Subcutaneous adipose tissue (tissue), 4 donors: Measurements from ENCODE around the gene ATP8A1. TPM values are rescaled to one million over a fixed set of nuclear protein-coding genes. Genes with fewer than 3 reads are reported as not detected.

Experiments
- CTCF ChIP-seq: fragments of 450-650 bp; IDR thresholded peaks from one replicate; pipeline ENCODE4 v1.5.1; 2016; ENCODE audit warnings: low read depth, mild to moderate bottlenecking, control low read depth, antibody characterized with exemption, moderate library complexity
- total RNA-seq, 4 donors: library from RNA; depleted of rRNA; stranded (reverse); fragments of >200 nt; gene quantifications; one replicate each; pipeline ENCODE4 v1.1.0, GENCODE V29; 2016

Gene ATP8A1
- total RNA-seq, 4 donors from 2014 or later: 17.6 to 38.5 (median 21.0) TPM

GRCh38 chr4:42474406-42474805 is 182.5 kb downstream of the ATP8A1 start:
- no peak for TF ChIP-seq CTCF

GRCh38 chr4:42473071-42473684 is 183.7 kb downstream of the ATP8A1 start:
- no peak for TF ChIP-seq CTCF

DNA sequence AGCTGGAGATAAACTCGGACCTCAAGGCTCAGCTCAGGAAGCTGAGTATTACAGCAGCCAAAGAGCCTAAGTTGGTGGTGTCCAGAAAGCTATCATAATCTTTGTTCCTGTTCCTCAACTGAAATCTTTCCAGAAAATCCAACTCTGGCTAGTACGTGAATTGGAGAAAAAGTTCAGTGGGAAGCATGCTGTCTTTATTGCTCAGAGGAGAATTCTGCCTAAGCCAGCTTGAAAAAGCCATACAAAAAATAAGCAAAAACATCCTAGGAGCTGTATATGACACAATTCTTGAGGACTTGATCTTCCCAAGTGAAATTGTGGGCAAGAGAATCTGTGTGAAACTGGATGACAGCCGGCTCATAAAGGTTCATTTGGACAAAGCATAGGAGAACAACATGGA is 185.0 kb downstream of the ATP8A1 start:
- no peak for TF ChIP-seq CTCF

DNA sequence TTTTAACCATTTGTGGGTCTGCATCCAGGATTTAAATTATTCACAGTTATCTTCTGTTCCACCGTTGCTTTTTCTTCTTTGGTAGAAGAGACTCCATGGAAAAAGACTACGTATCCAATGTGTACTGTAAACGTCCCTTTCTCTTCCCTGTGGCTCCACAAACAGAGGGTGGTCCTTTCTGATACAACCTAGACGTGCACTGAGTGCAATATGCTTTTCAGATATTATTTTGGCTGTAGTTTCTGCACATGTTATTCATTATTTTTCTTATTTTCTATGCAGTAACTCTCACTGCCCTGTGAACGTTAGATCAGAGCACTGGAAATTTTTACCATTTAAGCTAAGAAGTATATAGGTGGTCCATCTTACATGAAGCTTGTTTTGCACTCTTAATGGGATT is 186.9 kb downstream of the ATP8A1 start:
- TF ChIP-seq CTCF: no peak

DNA sequence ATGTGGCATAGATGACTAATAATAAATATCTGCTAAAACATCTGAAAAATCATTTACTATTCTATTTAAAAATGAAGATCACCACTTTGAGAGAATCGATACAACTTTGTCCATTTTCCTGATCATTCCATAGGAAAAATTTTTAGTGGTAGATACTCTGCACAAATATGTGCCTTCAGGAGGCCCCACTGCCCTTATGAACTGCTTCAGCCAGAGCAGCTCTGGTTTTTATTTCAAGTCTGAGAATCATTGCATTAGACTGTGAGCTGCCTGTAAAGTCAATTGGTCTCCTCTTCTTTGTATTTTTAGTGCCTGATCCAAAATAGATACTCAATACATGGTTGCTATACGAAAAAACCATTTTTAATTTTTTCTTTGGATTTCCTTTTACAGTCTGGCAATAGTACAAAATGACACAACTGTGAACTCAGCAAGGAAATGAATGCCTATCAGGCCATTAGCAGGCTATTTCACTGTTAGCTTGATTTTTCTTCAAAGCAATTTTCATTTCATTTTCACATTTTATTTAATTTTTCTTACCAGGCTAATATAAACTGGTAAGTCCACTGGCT is 190.5 kb downstream of the ATP8A1 start:
- TF ChIP-seq CTCF: no peak

GRCh38 chr4:42464550-42465094 is 192.3 kb downstream of the ATP8A1 start:
- no peak for TF ChIP-seq CTCF

DNA sequence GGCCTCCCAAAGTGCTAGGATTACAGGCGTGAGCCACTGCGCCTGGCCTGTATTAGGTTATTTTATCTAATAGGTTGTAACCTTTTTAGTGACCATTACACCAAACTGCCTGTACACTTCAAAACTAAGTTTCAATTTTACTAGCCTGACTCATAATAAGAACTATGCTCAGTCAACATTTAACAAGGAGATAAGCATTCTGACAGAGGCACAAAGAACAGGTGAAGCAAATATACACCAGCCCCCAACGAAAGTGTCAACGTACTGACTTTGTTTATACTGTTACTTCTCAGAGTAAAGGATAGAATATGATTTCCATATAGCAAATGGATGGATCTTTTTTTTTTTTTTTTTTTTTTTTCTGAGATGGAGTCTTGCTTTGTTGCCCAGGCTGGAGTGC is 196.9 kb downstream of the ATP8A1 start:
- TF ChIP-seq CTCF: no peak
